HL-60 (cell line): ENCODE measurements around the gene PDAP1.

ENCODE experiments used
- DNase-seq, 2 experiments: peaks; one replicate each; pipeline ENCODE4 v3.0.0-alpha.2; 2010 to 2020; ENCODE audit warnings: low read depth in 1 of 2, low spot score in 1 of 2
- H3K27ac ChIP-seq: fragments of 250-450 bp; sonication (Bioruptor Pico); replicated peaks from 2 replicates; pipeline ENCODE4 v1.5.1; 2020; ENCODE audit warnings: mild to moderate bottlenecking, moderate library complexity
- H3K27me3 ChIP-seq: fragments of 250-450 bp; sonication (Bioruptor Pico); 2 replicates; pipeline ENCODE4 v1.5.1; 2021; ENCODE audit warnings: mild to moderate bottlenecking, moderate library complexity; ENCODE audit not compliant: insufficient read depth, poor library complexity, severe bottlenecking
- H3K4me3 ChIP-seq: replicated peaks from 2 replicates; pipeline ENCODE4 v1.5.1; 2011; ENCODE audit warnings: mild to moderate bottlenecking, control low read depth, low read length; ENCODE audit not compliant: insufficient read depth
- CTCF ChIP-seq: IDR thresholded peaks from one replicate; pipeline ENCODE4 v1.5.1; 2011; ENCODE audit warnings: low read length, control low read depth, inconsistent platforms; ENCODE audit not compliant: insufficient read depth
- GABPA ChIP-seq: IDR thresholded peaks from 2 replicates; pipeline ENCODE4 v1.6.1; 2012; ENCODE audit warnings: low read depth
- POLR2AphosphoS5 ChIP-seq: IDR thresholded peaks from 2 replicates; pipeline ENCODE4 v1.6.1; 2012; ENCODE audit warnings: low read depth
- REST ChIP-seq: IDR thresholded peaks from 2 replicates; pipeline ENCODE4 v1.6.1; 2012; ENCODE audit warnings: low read depth; ENCODE audit not compliant: insufficient replicate concordance
- SPI1 ChIP-seq: IDR thresholded peaks from 2 replicates; pipeline ENCODE4 v1.6.1; 2012; ENCODE audit warnings: low read depth, mild to moderate bottlenecking, borderline replicate concordance

Gene PDAP1

GRCh38 chr7:99379043-99379577 lies 29.3 kb downstream of the PDAP1 start:
- Histone ChIP-seq H3K4me3 (peak overlapping the region; percentile 40), H3K27me3 (no peaks in the 10 kb centered on the region), H3K27ac (peak overlapping the region; percentile 86)
- peak; percentile 90 to 92 for DNase-seq
- TF ChIP-seq POLR2AphosphoS5 (peak; percentile 45), REST (no peak), SPI1 (peak; percentile 14; the same call in 1 of the 2 replicates)

GRCh38 chr7:99375070-99375807 lies 33.2 kb downstream of the PDAP1 start:
- peak overlapping the region; percentile 83 for H3K4me3 ChIP-seq
- peak in 1 of 2 experiments; percentile 73 for DNase-seq
- H3K27ac ChIP-seq: peak overlapping the region; percentile 82
- TF ChIP-seq SPI1: peak; percentile 74
- TF ChIP-seq POLR2AphosphoS5: no peak; the same call in 1 of the 2 replicates
- TF ChIP-seq CTCF: no peak
- no peak for TF ChIP-seq GABPA
- no peaks in the 10 kb centered on the region for H3K27me3 ChIP-seq

- TF ChIP-seq SPI1 (peak; percentile 39; the same call in 1 of the 2 replicates), CTCF (no peak), POLR2AphosphoS5 (peak; percentile 75), REST (no peak)
- Histone ChIP-seq H3K27ac (peak within 1 kb of the TSS; percentile 82), H3K27me3 (no peaks in the 10 kb centered on the region), H3K4me3 (peak within 1 kb of the TSS; percentile 83)
- peak; percentile 79 for DNase-seq
These were observed 34.0 kb downstream of the PDAP1 start, which contains the start of gene ARPC1B for GRCh38 chr7:99374111-99375064. TSS of gene ARPC1B (plus strand) at chr7:99374730. CDS start at chr7:99385715, 10,985 bp downstream.
